PFSK-1 (cell line): ENCODE measurements around the gene MTA2.

Experiments
- POLR2AphosphoS5 ChIP-seq: IDR thresholded peaks from 2 replicates; pipeline ENCODE4 v1.6.1; 2012; ENCODE audit warnings: low read depth, mild to moderate bottlenecking, control low read depth, low read length, moderate library complexity
- REST ChIP-seq, 2 experiments: IDR thresholded peaks; 2 replicates each; pipeline versions ENCODE4 v1.6.1 to v1.8.0; 2011 to 2012; ENCODE audit warnings: low read depth in 2 of 2, low read length in 2 of 2, control low read depth in 1 of 2, inconsistent platforms in 1 of 2, mild to moderate bottlenecking in 1 of 2, moderate library complexity in 1 of 2; ENCODE audit not compliant: insufficient read depth in 1 of 2

GRCh38 chr11:62578541-62578940, 23.1 kb downstream of the MTA2 start:
- TF ChIP-seq POLR2AphosphoS5 (no peak), REST (IDR thresholded peaks at IDR 0.05; ENCODE audit: insufficient read depth in 1 of 2, low read depth in 2 of 2, low read length in 2 of 2) (no peak)
